ENCODE results near the gene PTPN21. TPM values are rescaled to one million over a fixed set of nuclear protein-coding genes. Genes with fewer than 3 reads are reported as not detected.

The PTPN21 gene
- total and polyA plus RNA-seq, 4 donors: 2.1 to 7.2 (median 3.1) TPM

GRCh38 chr14:88488081-88488480 is 66.7 kb downstream of the PTPN21 start:
- no peak for DNase-seq (ENCODE audit: low spot score)
- no peak overlapping the region for H3K4me3 ChIP-seq (ENCODE audit: low read depth in 1 of 3, low read length in 3 of 3)
- TF ChIP-seq FOXA1 (IDR thresholded peaks at IDR 0.05): no peak
- TF ChIP-seq CTCF (IDR thresholded peaks at IDR 0.05; ENCODE audit: low read depth, low read length, missing input control): no peak
- no peak for TF ChIP-seq HNF4G (IDR thresholded peaks at IDR 0.05)
- TF ChIP-seq NR2F2 (IDR thresholded peaks at IDR 0.05): no peak
- TF ChIP-seq TAF1 (conservative IDR thresholded peaks at IDR 0.05): no peak
- TF ChIP-seq REST (IDR thresholded peaks at IDR 0.05): no peak
- no peak for TF ChIP-seq SP1 (IDR thresholded peaks at IDR 0.05)
- TF ChIP-seq, protein P1, sequence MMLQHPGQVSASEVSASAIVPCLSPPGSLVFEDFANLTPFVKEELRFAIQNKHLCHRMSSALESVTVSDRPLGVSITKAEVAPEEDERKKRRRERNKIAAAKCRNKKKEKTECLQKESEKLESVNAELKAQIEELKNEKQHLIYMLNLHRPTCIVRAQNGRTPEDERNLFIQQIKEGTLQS (IDR thresholded peaks at IDR 0.05): no peak
- no peak for TF ChIP-seq RXRA (IDR thresholded peaks at IDR 0.05)
- TF ChIP-seq FOXA2 (IDR thresholded peaks at IDR 0.05): no peak
- TF ChIP-seq GABPA (IDR thresholded peaks at IDR 0.05 in 1 of 2, conservative IDR thresholded peaks at IDR 0.05 in 1 of 2): no peak
- TF ChIP-seq EGR1 (IDR thresholded peaks at IDR 0.05; ENCODE audit: low read depth in 2 of 2): no peak
- no peak for TF ChIP-seq MAX (IDR thresholded peaks at IDR 0.05)
- no peak for TF ChIP-seq HNF4A (conservative IDR thresholded peaks at IDR 0.05)
- TF ChIP-seq RAD21 (IDR thresholded peaks at IDR 0.05): no peak
- TF ChIP-seq YY1 (IDR thresholded peaks at IDR 0.05): no peak
- TF ChIP-seq JUND (IDR thresholded peaks at IDR 0.05): no peak
- no peak for TF ChIP-seq ZBTB33 (IDR thresholded peaks at IDR 0.05)
- no peaks in the 10 kb centered on the region for H3K4me1 ChIP-seq (ENCODE audit: control insufficient read depth in 4 of 4, insufficient read depth in 4 of 4, low read length in 3 of 4)
- no peaks in the 10 kb centered on the region for H3K27me3 ChIP-seq (ENCODE audit: control insufficient read depth in 4 of 4, insufficient read depth in 4 of 4, low read length in 3 of 4)
- H3K9me3 ChIP-seq (ENCODE audit: control insufficient read depth in 4 of 4, low read length in 3 of 4): no peaks in the 10 kb centered on the region
- H3K36me3 ChIP-seq (ENCODE audit: control insufficient read depth in 4 of 4, insufficient read depth in 3 of 4, low read depth in 1 of 4, low read length in 3 of 4): peaks cover 2 to 7% (median 5%) of the 10 kb centered on the region in 4 donors
- no peak overlapping the region for H3K27ac ChIP-seq (ENCODE audit: low read depth in 1 of 2, low read length in 2 of 2)
- WGBS: 96% methylated on average over 7 of the region's 7 CpGs
- no peak overlapping the region for H3K9ac ChIP-seq (ENCODE audit: low read depth in 1 of 2, low read length in 2 of 2)
